Femur (tissue), 1 donor: ENCODE measurements around the gene WDR88.
A peak's percentile ranks its signal among the peaks of the same experiment; 100 is the strongest.

Experiments
- DNase-seq: peaks from one replicate; pipeline ENCODE4 v3.0.0-alpha.2; 2017

The WDR88 gene

GRCh38 chr19:33171916-33172359 lies 40.0 kb downstream of the WDR88 start:
- DNase-seq = no peak

DNA sequence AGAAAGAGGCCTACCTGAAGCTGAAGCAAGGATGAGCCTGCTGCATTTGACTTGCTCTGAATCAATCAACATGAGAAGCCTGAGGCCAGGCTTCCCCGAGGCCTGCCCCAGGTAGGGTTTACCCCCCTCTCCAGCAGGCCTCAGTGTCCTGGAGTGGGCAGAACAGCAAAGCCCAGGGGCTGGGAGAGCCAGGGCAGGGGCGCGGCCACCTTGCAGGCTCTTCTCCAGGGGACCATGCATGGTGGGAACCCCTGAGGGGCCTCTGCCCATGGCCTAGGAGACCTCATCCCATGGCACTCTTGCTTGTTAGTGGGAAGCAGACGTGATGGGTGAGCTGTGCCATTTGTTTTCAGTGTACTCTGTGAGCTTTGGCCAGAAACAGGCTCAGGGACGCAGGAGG lies 42.3 kb downstream of the WDR88 start:
- no peak for DNase-seq

DNA sequence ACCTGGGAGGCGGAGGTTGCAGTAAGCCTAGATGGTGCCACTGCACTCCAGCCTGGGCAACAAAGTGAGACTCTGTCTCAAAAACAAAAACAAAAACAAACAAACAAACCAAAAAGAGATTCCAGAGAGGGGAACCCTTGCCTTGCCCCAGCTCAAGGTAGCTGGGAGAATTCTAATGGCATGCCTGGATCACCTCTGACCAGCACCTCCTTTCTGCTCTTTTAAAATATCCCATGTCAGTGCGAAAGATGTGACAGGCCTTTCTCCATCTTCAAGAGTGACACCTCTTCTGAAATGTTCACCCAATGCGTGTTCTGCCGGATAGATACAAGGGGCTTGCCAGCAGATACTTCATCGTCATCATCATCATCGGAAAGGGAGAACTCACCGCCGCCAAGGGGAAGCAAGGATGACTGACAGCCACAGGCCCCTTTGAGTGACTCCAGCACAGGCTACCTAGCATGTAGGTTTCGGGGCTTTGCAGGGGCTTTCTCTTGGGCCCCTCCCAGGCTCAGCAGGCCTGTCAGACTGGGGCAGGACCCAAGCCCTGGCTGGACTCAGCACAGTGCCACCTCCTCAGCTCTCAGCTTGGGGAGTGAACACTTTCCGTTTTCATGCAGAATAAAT lies 43.4 kb downstream of the WDR88 start:
- no peak for DNase-seq

- peak; percentile 70 for DNase-seq
Observed at GRCh38 chr19:33175886-33176669, 44.2 kb downstream of the WDR88 start.

GRCh38 chr19:33176670-33177416 lies 44.9 kb downstream of the WDR88 start:
- DNase-seq = peak; percentile 99

- DNase-seq = peak; percentile 83
Observed at GRCh38 chr19:33177417-33177979, 45.6 kb downstream of the WDR88 start.

DNA sequence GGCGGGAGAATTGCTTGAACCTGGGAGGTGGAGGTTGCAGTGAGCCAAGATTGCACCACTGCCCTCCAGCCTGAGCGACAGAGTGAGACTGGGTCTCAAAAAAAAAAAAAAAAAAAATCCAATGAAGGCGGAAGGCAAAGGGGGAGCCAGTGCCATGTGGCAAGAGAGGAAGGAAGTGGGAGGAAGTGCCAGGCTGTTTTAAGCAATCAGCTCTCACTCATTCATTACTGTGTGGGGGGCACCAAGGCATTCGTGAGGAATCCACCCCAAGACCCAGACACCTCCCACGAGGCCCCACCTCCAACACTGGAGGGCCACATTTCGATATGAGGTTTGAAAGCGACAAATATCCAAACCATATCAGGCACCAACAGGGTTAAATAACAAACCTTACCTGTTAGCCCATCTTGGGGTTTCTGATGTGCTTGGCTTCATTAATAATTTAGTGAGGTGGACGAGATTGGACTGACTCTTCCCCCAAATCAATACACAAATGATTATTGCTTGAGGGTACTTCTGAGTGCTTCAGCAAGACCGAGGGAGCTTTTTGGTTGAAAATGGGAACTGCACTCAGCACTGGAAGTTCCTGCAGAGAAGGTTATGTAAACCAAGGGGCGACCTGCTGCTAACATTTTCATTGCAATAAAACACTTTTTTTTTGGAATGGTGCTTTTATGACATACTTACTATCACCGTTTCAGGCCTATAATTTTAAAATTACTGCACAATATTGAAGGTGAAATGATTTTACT lies 54.7 kb downstream of the WDR88 start:
- peak; percentile 19 for DNase-seq

GRCh38 chr19:33187183-33187540 lies 55.2 kb downstream of the WDR88 start:
- DNase-seq = peak; percentile 14

DNA sequence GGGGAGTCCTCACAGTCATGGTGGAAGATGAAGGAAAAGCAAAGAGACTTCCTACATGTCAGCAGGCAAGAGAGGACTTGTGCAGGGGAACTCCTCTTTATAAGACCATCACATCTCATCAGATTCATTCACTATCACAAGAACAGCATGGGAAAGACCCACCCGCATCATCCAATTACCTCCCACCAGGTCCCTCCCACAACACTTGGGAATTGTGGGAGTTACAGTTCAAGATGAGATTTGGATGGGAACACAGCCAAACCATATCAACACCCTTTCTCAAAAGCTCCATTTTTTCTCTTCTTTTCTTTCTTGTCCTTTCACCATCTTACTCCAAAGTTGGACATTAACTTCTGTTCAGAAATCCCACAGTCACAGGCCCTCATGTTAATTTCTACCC lies 57.5 kb downstream of the WDR88 start:
- DNase-seq = peak; percentile 12

DNA sequence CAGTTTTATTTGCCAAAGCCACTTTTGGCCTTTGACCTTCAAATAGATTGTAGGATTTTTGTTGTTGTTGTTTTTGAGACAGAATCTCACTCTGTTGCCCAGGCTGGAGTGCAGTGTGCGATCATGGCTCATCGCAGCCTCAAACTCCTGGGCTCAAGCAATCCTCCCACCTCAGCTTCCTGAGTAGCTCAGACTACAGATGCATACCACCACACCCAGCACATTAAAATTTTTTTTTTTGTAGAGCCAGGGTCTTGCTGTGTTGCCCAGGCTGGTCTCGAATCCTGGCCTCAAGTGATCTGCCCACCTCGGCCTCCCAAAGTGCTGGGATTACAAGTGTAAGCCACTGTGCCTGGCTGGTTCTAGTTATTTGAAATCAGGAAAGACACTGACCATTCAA lies 59.2 kb downstream of the WDR88 start:
- peak; percentile 0 for DNase-seq

GRCh38 chr19:33191501-33191900 lies 59.6 kb downstream of the WDR88 start:
- peak; percentile 10 for DNase-seq

DNA sequence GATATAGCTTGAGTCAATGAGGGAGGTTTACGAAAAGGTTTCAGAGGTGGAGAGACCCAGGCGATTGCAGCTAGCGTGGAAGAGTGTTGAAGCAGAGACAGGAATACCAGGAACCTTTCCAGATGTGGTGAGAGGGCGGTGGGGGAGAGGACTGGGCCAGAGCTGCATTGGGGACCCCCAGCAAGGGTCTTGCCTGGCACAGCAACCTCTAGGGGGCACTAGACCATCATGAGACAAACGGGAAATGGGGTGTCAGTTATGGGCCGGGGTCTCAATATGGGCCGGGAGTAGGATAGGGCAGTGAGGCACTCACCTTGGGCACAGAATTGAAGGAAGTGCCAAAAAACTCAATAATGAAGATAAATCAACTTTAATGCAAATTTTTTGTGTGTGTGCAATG lies 60.1 kb downstream of the WDR88 start:
- DNase-seq = peak; percentile 9

DNA sequence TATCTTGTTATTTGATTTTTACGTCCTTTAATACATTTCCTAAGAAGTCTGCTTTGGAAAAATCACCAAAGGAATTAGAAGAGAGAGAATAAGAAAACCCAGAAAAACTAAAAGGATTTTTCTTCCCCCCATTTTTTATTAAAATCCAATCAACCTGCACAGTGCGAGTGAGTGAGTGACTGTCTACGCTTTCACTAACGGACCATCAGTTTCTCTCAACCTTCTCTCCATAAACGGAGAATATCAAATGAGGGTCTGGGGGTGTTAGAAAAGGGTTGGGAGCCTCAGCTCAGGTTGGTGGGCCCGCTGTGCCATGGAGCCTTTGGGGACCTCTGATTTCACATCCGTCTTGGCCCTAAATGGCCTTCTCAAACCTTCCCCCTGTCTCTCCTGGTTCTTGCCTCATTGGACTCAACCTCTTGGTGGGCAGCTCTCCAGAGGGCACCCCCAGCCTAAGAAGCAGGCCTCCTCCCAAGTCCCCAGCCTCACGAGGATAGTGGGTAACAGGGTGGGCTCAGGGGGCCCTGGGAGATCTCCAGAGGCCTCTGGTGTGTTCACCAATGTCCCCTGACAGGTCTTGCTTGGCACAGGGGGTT lies 61.5 kb downstream of the WDR88 start:
- DNase-seq = no peak

DNA sequence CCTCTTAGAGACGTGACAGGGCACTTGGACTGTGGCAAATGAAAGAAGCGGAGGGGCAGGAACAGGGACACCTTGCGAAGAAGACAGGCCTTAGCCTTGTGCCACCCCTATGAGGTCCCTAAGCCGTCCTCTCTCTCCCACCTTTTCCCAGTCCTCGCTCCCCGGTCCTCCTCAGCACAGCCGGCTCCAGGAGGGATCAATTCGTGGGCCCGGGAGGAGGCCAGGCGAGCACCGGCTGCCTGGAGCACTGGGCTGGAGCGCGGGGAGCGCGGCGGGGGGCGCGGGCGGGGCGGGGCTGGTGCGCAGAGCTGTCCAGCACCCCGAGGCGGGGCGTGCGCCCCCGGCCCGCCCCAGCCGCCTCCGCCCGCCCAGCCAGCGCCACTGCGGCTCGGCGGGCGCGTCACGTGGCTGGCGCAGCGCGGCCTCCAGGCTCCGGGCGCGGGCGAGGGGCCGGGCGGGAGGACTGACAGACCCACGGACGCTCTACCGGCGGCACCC lies 62.0 kb downstream of the WDR88 start, which contains the start of gene LRP3:
TSS of gene LRP3 (plus strand) at position 466 of the 498 bp plus-strand sequence. CDS start 456 bp downstream, outside the sequence.
- peak; percentile 74 for DNase-seq

DNA sequence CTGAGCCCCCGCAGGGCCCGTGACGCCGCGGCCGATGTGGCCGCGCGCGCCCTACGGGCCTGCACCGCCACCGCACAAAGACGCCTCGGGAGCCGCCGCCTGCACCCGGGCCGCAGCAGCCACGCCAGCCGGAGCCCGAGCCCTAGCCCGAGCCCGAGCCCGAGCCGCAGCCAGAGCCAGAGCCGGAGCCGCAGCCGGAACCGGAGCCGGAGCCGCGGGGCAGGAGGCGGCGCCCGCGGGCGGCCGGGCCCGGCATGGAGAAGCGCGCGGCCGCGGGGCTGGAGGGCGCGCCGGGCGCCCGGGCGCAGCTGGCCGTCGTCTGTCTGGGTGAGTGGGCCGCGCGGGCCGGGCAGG lies 62.6 kb downstream of the WDR88 start:
- DNase-seq = no peak

DNA sequence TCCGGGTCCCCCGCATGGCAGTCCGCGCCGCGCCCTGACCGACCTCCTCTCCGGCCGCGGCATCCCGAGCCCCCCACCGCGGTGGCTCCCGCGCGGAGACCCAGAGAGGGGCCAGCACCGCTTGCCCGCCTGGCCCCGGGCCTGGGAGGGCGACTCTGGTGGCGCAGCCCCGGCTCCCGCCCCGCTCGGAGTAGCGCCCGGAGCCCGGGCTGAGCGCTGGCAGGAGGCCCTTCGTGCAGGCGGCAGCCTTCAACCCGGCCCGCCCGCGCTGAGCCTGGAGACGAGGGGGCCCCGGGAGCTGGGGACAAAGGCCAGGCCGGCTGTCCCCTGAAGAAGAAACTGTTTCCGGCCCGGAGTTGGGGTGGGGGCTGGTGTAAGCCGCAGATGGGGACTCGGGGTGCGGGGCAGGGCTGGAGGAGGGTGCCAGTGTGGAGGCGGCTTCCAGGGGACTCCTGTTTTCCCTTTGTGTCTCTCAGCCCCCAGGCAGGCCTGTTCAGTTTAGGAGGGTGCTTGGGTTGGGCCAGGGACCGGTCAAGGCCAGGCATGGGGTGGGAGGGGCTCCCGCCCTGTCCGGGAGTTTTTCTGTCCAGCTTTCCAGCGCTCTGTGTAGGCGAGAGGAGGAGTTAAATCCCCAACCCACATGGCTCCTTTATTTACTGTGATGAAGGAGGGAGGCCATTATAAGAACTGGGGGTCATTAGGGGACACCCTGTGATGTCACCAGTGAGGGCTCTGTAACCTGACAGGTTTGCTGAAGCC lies 63.2 kb downstream of the WDR88 start:
- DNase-seq = no peak

- DNase-seq = no peak
Observed at GRCh38 chr19:33195645-33196347, 63.9 kb downstream of the WDR88 start.

DNA sequence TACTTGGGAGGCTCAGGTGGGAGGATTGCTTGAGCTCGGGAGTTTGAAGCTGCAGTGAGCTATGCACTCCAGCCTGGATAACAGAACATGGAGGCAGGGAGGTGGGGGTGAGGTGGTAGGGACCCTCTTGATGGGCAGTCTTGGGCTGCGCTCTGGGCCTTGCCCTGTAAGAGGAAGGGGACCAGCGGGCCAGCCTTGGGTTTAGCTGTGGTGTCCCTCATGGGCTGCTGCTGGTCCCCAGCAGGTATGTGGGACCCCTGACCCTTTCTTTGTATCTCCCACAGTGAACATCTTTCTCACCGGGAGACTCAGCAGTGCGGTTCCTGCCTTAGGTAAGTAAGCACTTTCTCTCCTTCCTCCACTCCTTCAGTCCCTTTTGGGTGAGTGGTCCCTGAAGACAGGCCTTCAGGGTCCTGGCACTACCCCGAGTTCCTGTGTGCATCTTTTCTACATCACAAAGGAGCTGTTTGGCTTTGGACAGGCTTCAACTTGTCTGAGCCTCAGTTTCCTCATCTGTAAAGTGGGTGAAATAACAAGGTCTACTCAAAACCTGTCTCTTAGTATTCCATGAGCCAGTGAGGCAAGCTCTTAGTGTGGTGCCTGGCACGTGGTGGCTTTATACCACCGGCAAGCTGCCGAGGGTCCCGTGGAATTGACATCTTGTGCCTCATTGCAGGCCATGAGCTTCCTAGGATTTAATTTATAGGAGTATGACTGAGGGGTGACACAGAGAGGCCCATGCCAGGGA lies 64.7 kb downstream of the WDR88 start:
- no peak for DNase-seq

DNA sequence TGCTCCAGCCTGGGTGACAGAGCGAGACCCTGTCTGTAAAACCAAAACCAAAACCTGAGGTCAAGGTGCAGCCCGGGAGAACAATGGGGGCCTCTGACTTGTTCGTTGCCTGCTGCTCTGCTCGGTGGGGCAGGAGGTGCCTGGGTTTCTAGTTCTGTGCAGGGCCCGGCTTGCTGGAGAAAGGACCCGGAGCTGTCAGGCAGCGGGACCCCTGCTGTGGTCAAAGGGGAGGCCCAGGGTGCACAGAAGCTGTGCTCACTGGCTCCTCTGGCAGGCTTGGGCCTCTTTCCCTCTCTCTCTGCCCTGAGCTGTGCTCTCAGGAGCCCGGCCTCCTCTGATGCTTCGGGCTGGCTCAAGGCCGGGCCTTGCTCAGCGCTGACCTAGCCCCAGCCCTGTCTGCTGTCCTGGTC lies 65.7 kb downstream of the WDR88 start:
- no peak for DNase-seq

DNA sequence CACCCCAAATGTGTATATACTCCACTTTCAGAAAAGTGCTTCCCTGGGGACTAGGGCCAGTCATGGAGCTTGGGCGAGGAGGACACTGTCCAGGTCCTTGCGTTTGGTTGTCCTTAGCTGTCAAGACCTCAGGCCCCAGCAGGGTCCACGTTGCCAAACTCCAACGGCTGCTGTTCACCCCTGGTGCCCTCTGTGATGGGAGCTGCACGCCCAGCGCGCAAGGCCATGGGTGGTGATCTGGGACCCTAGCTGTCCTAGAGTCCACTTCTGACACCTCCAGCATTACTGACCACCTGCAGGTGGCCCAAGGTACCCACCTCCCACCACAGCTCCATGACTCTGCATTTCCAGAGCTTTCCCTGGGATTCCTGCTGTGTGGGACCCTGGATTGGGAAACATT lies 66.3 kb downstream of the WDR88 start:
- DNase-seq = no peak
